Body of pancreas (tissue), 4 donors: ENCODE results near the gene FOXR1.
A peak's percentile ranks its signal among the peaks of the same experiment; 100 is the strongest.

Experiments used
- POLR2A ChIP-seq, 3 donors: fragments of 450-650 bp; IDR thresholded peaks; one replicate each; pipeline ENCODE4 v1.6.1; 2016; ENCODE audit warnings: antibody characterized with exemption in 3 of 3, mild to moderate bottlenecking in 2 of 3
- TF ChIP-seq, protein P1 (sequence below), 7 experiments: fragments of 450-650 bp in 4 of 7; fragments of 200-600 bp in 3 of 7; sonication (generic) in 3 of 7; IDR thresholded peaks; one replicate each; pipeline ENCODE4 v1.5.1; 2016 to 2019; ENCODE audit warnings: antibody characterized with exemption in 7 of 7

- TF ChIP-seq POLR2A (IDR thresholded peaks at IDR 0.05) = peak in 1 of 3 donors; percentile 6
- TF ChIP-seq, protein P1, sequence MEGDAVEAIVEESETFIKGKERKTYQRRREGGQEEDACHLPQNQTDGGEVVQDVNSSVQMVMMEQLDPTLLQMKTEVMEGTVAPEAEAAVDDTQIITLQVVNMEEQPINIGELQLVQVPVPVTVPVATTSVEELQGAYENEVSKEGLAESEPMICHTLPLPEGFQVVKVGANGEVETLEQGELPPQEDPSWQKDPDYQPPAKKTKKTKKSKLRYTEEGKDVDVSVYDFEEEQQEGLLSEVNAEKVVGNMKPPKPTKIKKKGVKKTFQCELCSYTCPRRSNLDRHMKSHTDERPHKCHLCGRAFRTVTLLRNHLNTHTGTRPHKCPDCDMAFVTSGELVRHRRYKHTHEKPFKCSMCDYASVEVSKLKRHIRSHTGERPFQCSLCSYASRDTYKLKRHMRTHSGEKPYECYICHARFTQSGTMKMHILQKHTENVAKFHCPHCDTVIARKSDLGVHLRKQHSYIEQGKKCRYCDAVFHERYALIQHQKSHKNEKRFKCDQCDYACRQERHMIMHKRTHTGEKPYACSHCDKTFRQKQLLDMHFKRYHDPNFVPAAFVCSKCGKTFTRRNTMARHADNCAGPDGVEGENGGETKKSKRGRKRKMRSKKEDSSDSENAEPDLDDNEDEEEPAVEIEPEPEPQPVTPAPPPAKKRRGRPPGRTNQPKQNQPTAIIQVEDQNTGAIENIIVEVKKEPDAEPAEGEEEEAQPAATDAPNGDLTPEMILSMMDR (IDR thresholded peaks at IDR 0.05) = no peak
Measured at GRCh38 chr11:119014209-119014924, 42.8 kb downstream of the FOXR1 start.
